A673 (cell line): ENCODE results near the gene DMXL1.

Experiments
- CTCF ChIP-seq: fragments of 300-800, 200-600 bp; sonication (generic); conservative IDR thresholded peaks from 2 replicates; pipeline ENCODE4 v1.5.1; 2017; ENCODE audit warnings: low read depth, mild to moderate bottlenecking, antibody characterized with exemption, low read length, moderate library complexity, mixed read lengths
- EZH2 ChIP-seq: fragments of 200-600 bp; sonication (generic); IDR thresholded peaks from 2 replicates; pipeline ENCODE4 v1.6.1; 2017; ENCODE audit warnings: borderline replicate concordance, low read depth, mild to moderate bottlenecking, mixed read lengths, antibody characterized with exemption, low read length; ENCODE audit not compliant: poor library complexity, severe bottlenecking

GRCh38 chr5:119129770-119130169, 58.9 kb downstream of the DMXL1 start:
- TF ChIP-seq CTCF (no peak), EZH2 (no peak)
